ENCODE results near the gene ASIC2.
"Not testable (repeated sequence)": the region's sequence is repeated elsewhere in the genome, so short reads cannot be mapped to it uniquely, and the experiment has no call there.

ASIC2 gene

DNA sequence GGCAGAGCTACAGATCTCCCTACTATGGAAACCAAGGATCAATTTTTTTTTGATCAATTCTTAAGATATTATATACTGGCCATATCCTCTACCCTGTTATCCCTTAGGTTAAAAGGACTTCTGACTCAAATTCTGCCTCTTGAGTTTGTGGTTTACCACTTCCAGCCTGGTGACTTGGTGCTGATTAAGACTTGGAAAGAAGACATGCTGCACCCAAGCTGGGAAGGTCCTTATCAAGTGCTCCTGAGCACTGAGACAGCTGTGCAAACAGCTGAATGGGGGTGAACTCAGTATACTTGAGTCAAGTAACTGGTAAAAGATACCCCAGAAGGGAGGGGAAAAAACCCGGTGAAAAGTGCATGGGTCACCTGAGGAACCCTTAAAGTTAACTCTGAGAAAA is 321.9 kb downstream of the ASIC2 start:
- DNase-seq (ENCODE audit: low read depth), result peak; percentile 51
- TF ChIP-seq, protein P1, sequence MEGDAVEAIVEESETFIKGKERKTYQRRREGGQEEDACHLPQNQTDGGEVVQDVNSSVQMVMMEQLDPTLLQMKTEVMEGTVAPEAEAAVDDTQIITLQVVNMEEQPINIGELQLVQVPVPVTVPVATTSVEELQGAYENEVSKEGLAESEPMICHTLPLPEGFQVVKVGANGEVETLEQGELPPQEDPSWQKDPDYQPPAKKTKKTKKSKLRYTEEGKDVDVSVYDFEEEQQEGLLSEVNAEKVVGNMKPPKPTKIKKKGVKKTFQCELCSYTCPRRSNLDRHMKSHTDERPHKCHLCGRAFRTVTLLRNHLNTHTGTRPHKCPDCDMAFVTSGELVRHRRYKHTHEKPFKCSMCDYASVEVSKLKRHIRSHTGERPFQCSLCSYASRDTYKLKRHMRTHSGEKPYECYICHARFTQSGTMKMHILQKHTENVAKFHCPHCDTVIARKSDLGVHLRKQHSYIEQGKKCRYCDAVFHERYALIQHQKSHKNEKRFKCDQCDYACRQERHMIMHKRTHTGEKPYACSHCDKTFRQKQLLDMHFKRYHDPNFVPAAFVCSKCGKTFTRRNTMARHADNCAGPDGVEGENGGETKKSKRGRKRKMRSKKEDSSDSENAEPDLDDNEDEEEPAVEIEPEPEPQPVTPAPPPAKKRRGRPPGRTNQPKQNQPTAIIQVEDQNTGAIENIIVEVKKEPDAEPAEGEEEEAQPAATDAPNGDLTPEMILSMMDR (IDR thresholded peaks at IDR 0.05; ENCODE audit: control insufficient read depth, insufficient read depth, low read depth, low read length, missing control alignments), result no peak
- no peak overlapping the region for H3K4me3 ChIP-seq (ENCODE audit: control insufficient read depth, low read depth, low read length)

GRCh38 chr17:32970281-32970680 is 322.8 kb downstream of the ASIC2 start:
- peak; percentile 77 for DNase-seq (ENCODE audit: low read depth)
- H3K4me3 ChIP-seq (ENCODE audit: control insufficient read depth, low read depth, low read length), result no peak overlapping the region
- TF ChIP-seq, protein P1 (IDR thresholded peaks at IDR 0.05; ENCODE audit: control insufficient read depth, insufficient read depth, low read depth, low read length, missing control alignments), result no peak

GRCh38 chr17:32969231-32969630 is 323.9 kb downstream of the ASIC2 start:
- DNase-seq (ENCODE audit: low read depth); H3K4me3 ChIP-seq (ENCODE audit: control insufficient read depth, low read depth, low read length): not testable (repeated sequence)

- no peak overlapping the region for H3K4me3 ChIP-seq (ENCODE audit: control insufficient read depth, low read depth, low read length)
- DNase-seq (ENCODE audit: low read depth), result no peak
- TF ChIP-seq, protein P1 (IDR thresholded peaks at IDR 0.05; ENCODE audit: control insufficient read depth, insufficient read depth, low read depth, low read length, missing control alignments), result no peak
Measured at GRCh38 chr17:32964541-32964940, 328.6 kb downstream of the ASIC2 start.
